ENCODE results near the gene C1orf105. TPM values are rescaled to one million over a fixed set of nuclear protein-coding genes. Genes with fewer than 3 reads are reported as not detected.

The C1orf105 gene
- total RNA-seq, 1 experiment from 2014 or later: not detected

- no peak for ATAC-seq
- DNase-seq (ENCODE audit: low spot score): no peak
- Mint-ChIP-seq H3K9me3 (no peaks in the 10 kb centered on the region), H3K4me3 (no peak overlapping the region), H3K36me3 (no peaks in the 10 kb centered on the region), H3K4me1 (peaks cover 5% of the 10 kb centered on the region; the same call in 1 of the 2 replicates), H3K27ac (no peak overlapping the region), H3K27me3 (ENCODE audit: low read depth) (no peaks in the 10 kb centered on the region; the same call in 1 of the 2 replicates)
- CTCF ChIA-PET: interaction anchor here (1.0 kb wide), 1 partner anchor 9 kb away, joined by 5 read pairs; the partner anchor contains the start of gene PIGC
- POLR2A ChIA-PET: no interaction called here
- no peak for TF ChIP-seq TEAD4 (CRISPR knock-in tag; IDR thresholded peaks at IDR 0.05)
- no peak for TF ChIP-seq JUN (CRISPR knock-in tag; IDR thresholded peaks at IDR 0.05)
- no peak for TF ChIP-seq ZBTB43 (CRISPR knock-in tag; IDR thresholded peaks at IDR 0.05)
- no peak for TF ChIP-seq NR1H2 (CRISPR knock-in tag; IDR thresholded peaks at IDR 0.05)
- no peak for TF ChIP-seq EMX1 (CRISPR knock-in tag; IDR thresholded peaks at IDR 0.05)
- no peak for TF ChIP-seq RELA (CRISPR knock-in tag; IDR thresholded peaks at IDR 0.05; ENCODE audit: borderline replicate concordance)
- TF ChIP-seq CBFB (CRISPR knock-in tag; IDR thresholded peaks at IDR 0.05; ENCODE audit: low read depth): no peak
Measured at GRCh38 chr1:172452536-172453152, 32.2 kb downstream of the C1orf105 start.

GRCh38 chr1:172453153-172453545 lies 32.7 kb downstream of the C1orf105 start:
- Mint-ChIP-seq H3K27me3 (ENCODE audit: low read depth) (no peaks in the 10 kb centered on the region; the same call in 1 of the 2 replicates), H3K9me3 (no peaks in the 10 kb centered on the region), H3K4me1 (peaks cover 5% of the 10 kb centered on the region; the same call in 1 of the 2 replicates), H3K4me3 (no peak overlapping the region), H3K27ac (no peak overlapping the region), H3K36me3 (no peaks in the 10 kb centered on the region)
- ATAC-seq (no peak), DNase-seq (ENCODE audit: low spot score) (no peak)
- CTCF ChIA-PET: interaction anchor here (1.0 kb wide), 1 partner anchor 9 kb away, joined by 5 read pairs; the partner anchor contains the start of gene PIGC
- TF ChIP-seq ZNF423 (CRISPR knock-in tag; IDR thresholded peaks at IDR 0.05) (no peak), SMAD4 (CRISPR knock-in tag; IDR thresholded peaks at IDR 0.05) (no peak), PRRX2 (CRISPR knock-in tag; IDR thresholded peaks at IDR 0.05) (no peak), SOX15 (CRISPR knock-in tag; IDR thresholded peaks at IDR 0.05) (no peak), MLX (CRISPR knock-in tag; IDR thresholded peaks at IDR 0.05) (no peak), STAT6 (CRISPR knock-in tag; conservative IDR thresholded peaks at IDR 0.05; ENCODE audit: low read depth) (no peak), KAT7 (CRISPR knock-in tag; IDR thresholded peaks at IDR 0.05; ENCODE audit: borderline replicate concordance) (no peak), ZBTB43 (CRISPR knock-in tag; IDR thresholded peaks at IDR 0.05) (no peak), ZNF512 (CRISPR knock-in tag; IDR thresholded peaks at IDR 0.05; ENCODE audit: borderline replicate concordance) (no peak), TP53 (CRISPR knock-in tag; IDR thresholded peaks at IDR 0.05) (no peak), ZSCAN18 (CRISPR knock-in tag; IDR thresholded peaks at IDR 0.05) (no peak)
- POLR2A ChIA-PET: no interaction called here
